Hepatic stellate cell (primary cell): ENCODE measurements around the gene SLC34A3.

Experiments used
- DNase-seq: peaks from one replicate; pipeline ENCODE4 v3.0.0; 2011; ENCODE audit warnings: low spot score

SLC34A3 gene

DNA sequence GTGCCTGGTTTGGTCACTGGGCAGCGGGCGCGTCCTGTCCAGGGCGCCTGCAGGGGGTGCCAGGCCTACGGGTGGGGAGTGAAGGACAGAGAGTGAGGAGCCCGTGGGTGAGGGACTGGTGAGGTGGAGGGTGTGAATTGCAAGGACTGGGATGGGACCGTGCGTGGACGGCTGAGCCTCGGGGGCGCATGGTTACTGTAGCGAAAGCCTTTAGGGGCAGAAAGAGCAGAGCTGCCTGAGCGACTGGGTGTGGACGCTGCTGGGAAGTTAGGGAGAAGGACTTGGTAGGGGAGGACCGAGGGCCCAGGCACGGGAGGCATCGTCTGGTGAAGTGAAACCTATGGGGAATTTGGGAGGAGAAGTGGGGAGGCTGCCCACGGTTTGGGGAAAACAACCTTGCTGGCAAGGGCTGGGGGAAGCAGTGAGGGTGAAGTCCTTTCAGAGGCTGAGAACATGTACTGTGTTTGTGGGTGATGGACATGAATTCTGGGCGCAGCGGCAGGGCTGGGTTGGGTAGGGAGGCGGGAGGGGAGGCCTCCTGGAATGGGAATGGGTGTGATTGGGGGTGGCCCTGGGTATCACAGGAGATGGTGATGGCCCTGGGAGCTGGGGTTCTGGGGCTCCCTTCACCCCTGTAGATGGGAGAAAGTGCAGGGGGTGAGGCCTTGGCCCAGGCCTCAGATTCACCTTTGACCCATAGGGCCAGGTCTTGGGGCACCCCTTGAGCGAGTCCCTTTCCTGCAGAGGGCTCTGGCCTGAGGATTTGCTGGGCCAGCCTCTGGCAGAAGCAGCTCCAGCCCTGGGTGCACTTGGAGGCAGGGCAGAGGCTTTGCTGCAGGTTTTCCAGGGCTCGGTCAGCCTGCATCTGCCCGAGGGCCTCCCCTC, 45.1 kb downstream of the SLC34A3 start:
- no peak for DNase-seq

GRCh38 chr9:137276473-137277328, 46.0 kb downstream of the SLC34A3 start:
- DNase-seq = peak; percentile 85

GRCh38 chr9:137277329-137278041, 46.8 kb downstream of the SLC34A3 start, which contains the start of gene TOR4A:
TOR4A (plus strand) TSS chr9:137277726; CDS start chr9:137278690, 964 bp downstream.
- DNase-seq = peak; percentile 94

GRCh38 chr9:137278061-137278701, 47.5 kb downstream of the SLC34A3 start:
- DNase-seq = peak; percentile 48

- DNase-seq = no peak
These were observed 48.3 kb downstream of the SLC34A3 start for GRCh38 chr9:137278721-137279711.

DNA sequence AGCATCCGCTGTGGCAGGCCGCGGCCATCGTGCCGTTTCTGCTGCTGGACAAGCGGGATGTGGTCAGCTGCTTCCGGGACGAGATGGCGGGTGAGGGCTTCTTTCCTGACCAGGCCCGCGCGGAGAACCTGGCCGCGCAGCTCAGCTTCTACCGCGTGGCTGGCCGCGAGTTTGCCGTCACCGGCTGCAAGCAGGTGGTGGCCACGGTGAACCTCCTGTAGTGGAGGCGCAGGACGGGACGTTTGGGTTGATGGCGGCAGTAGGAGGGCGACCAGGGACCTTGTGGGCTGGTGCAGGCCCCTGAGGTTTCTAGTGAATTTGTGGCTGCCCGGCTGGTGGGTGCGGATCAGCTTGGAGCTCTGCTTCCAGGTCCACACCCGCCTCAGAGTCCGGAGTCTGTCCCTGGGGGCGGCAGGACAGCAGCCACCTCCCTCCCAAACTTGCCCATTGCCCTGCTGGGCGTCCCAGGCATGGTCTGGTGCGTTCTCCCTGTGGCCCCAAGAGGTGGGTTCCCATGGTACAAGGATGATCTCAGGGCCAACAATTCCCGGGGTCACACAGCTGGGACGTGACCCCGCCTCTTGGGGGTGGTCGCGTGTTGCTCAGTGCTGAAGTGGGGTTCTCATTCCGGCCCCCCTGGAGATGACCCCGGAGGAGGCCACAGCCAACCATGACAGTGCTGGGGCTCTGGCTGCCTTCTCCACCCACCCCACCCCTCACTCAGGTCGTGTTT, 49.2 kb downstream of the SLC34A3 start:
- DNase-seq = no peak

GRCh38 chr9:137280474-137281344, 50.0 kb downstream of the SLC34A3 start:
- no peak for DNase-seq

DNA sequence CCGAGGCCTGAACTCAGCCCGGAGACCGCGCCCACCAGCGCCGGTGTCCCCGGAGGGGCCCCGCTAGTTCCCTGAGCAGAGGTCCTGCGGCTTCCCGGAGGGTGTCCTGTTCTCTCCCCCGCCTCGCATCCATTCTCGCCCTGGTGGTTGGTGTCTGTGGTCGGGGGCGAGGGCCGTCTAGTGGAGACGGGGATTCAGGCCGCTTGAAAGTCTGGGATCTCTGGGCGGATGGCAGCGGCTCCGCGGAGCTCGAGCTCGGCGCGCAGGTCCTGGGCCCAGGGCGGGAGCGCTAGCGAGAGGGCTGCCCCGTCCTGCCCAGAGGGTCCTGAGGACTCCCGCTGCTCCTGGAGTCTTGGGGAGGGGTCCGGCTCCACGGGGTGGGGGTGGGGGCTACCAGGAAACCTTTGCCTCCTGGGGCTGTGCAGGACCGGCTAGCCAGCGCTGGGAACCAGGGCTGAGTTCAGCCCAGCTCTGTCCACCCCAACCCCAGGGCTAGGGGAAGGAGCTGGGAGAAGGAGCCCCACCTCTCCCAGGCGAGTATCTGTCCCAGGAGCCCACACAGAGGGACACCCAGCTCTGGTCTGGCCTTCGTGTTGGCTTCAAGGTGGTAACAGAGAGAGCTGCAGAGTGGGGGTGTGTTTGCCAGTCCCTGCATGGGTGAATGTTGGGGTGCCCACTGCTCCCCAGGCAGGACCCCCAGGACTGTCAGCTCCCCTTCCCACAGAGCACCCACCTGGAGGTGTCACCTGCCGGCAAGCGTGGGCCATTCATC, 50.8 kb downstream of the SLC34A3 start:
- no peak for DNase-seq
